ENCODE measurements around the gene ANO9. TPM values are rescaled to one million over a fixed set of nuclear protein-coding genes. Genes with fewer than 3 reads are reported as not detected.

The ANO9 gene
- total and polyA plus RNA-seq, 8 donors = 5.7 to 208 (median 31.6) TPM

GRCh38 chr11:473962-474785 lies 32.4 kb upstream of the ANO9 start:
- intact Hi-C loops (cut with DNase I; ENCODE audit: low total_unique reads) = no loop called here
- 89 to 94% (median 90%) methylated on average over 17 to 22 of the region's 22 CpGs for WGBS, 5 donors
- H3K36me3 ChIP-seq = peaks cover 0 to 4% (median 2%) of the 10 kb centered on the region in 4 donors

GRCh38 chr11:473415-473814 lies 31.6 kb upstream of the ANO9 start:
- no peak overlapping the region for H3K27ac ChIP-seq
- TF ChIP-seq EP300 (IDR thresholded peaks at IDR 0.05) (no peak), CTCF (IDR thresholded peaks at IDR 0.05) (no peak), POLR2AphosphoS5 (IDR thresholded peaks at IDR 0.05) (no peak), POLR2A (IDR thresholded peaks at IDR 0.05) (no peak)
- WGBS, 5 donors = 95 to 100% (median 96%) methylated on average over 12 to 19 of the region's 19 CpGs
- H3K4me1 ChIP-seq = peaks cover 13 to 22% (median 16%) of the 10 kb centered on the region in 4 donors
- intact Hi-C loops (cut with DNase I; ENCODE audit: low total_unique reads) = no loop called here
- H3K36me3 ChIP-seq = no peaks in the 10 kb centered on the region
- no peaks in the 10 kb centered on the region for H3K27me3 ChIP-seq
- no peak for DNase-seq
- no peak overlapping the region for H3K4me3 ChIP-seq
- no peaks in the 10 kb centered on the region for H3K9me3 ChIP-seq

More at GRCh38 chr11:473962-474785, 32.4 kb upstream of the ANO9 start:
- H3K4me1 ChIP-seq = peaks cover 13 to 18% (median 14%) of the 10 kb centered on the region in 4 donors
- H3K4me3 ChIP-seq = no peak overlapping the region
- H3K27ac ChIP-seq = no peak overlapping the region
- H3K9me3 ChIP-seq = no peaks in the 10 kb centered on the region
- DNase-seq = no peak
- TF ChIP-seq POLR2A (IDR thresholded peaks at IDR 0.05) (no peak), POLR2AphosphoS5 (IDR thresholded peaks at IDR 0.05) (no peak), CTCF (IDR thresholded peaks at IDR 0.05) (no peak), EP300 (IDR thresholded peaks at IDR 0.05) (no peak)
- no peaks in the 10 kb centered on the region for H3K27me3 ChIP-seq

GRCh38 chr11:472816-473215 lies 31.0 kb upstream of the ANO9 start:
- Histone ChIP-seq H3K4me1 (peaks cover 13 to 24% (median 16%) of the 10 kb centered on the region in 4 donors), H3K36me3 (no peaks in the 10 kb centered on the region), H3K4me3 (no peak overlapping the region), H3K27ac (no peak overlapping the region), H3K27me3 (no peaks in the 10 kb centered on the region), H3K9me3 (no peaks in the 10 kb centered on the region)
- intact Hi-C loops (cut with DNase I; ENCODE audit: low total_unique reads) = no loop called here
- WGBS, 5 donors = 95 to 96% (median 96%) methylated on average over 28 of the region's 28 CpGs
- no peak for TF ChIP-seq EP300 (IDR thresholded peaks at IDR 0.05)
- no peak for TF ChIP-seq POLR2A (IDR thresholded peaks at IDR 0.05)
- TF ChIP-seq CTCF (IDR thresholded peaks at IDR 0.05) = no peak
- TF ChIP-seq POLR2AphosphoS5 (IDR thresholded peaks at IDR 0.05) = no peak
- DNase-seq = no peak

GRCh38 chr11:472272-472671 lies 30.5 kb upstream of the ANO9 start:
- H3K27me3 ChIP-seq = no peaks in the 10 kb centered on the region
- no peak overlapping the region for H3K4me3 ChIP-seq
- intact Hi-C loops (cut with DNase I; ENCODE audit: low total_unique reads) = no loop called here
- TF ChIP-seq CTCF (IDR thresholded peaks at IDR 0.05) = no peak
- no peak for TF ChIP-seq POLR2A (IDR thresholded peaks at IDR 0.05)
- TF ChIP-seq POLR2AphosphoS5 (IDR thresholded peaks at IDR 0.05) = no peak
- TF ChIP-seq EP300 (IDR thresholded peaks at IDR 0.05) = no peak
- DNase-seq = no peak
- H3K9me3 ChIP-seq = no peaks in the 10 kb centered on the region
- H3K4me1 ChIP-seq = peaks cover 13 to 24% (median 16%) of the 10 kb centered on the region in 4 donors
- H3K27ac ChIP-seq = no peak overlapping the region
- WGBS, 5 donors = 90 to 96% (median 90%) methylated on average over 10 to 13 of the region's 13 CpGs
- H3K36me3 ChIP-seq = no peaks in the 10 kb centered on the region

All from stomach (tissue), 9 donors.